Measurements from ENCODE around the gene MAGEA8. TPM values are rescaled to one million over a fixed set of nuclear protein-coding genes. Genes with fewer than 3 reads are reported as not detected.

The MAGEA8 gene
- total RNA-seq, 2 experiments from 2014 or later = not detected

Other genes starting within 250 kb of the MAGEA8 start
- gene TMEM185A, start 249.4 kb upstream of the MAGEA8 start, total RNA-seq = 10 to 100 TPM; 17.7 to 25.3 TPM
- gene MAGEA11, start 169.1 kb upstream of the MAGEA8 start, total RNA-seq = not detected
- under 1 TPM; 0.25 to 0.44 TPM for gene HSFX1, start 107.1 kb upstream of the MAGEA8 start, total RNA-seq
- gene MAGEA9, start 99.3 kb upstream of the MAGEA8 start, total RNA-seq = not detected
- gene HSFX4, start 48.4 kb downstream of the MAGEA8 start, total RNA-seq = not detected
- 10 to 100 TPM; 56.3 to 56.9 TPM for gene EOLA2, start 57.3 kb downstream of the MAGEA8 start, total RNA-seq

Measured in activated CD8-positive, alpha-beta memory T cell treated with anti-CD3 and anti-CD28 coated beads for 36 hours (primary cell).